Spleen (tissue), 11 donors: Measurements from ENCODE around the gene APOBEC3B. TPM values are rescaled to one million over a fixed set of nuclear protein-coding genes. Genes with fewer than 3 reads are reported as not detected.
"Not testable (repeated sequence)": the region's sequence is repeated elsewhere in the genome, so short reads cannot be mapped to it uniquely, and the experiment has no call there.

Source experiments
- DNase-seq: peaks from one replicate; pipeline ENCODE4 v3.0.0-alpha.2; 2020
- H3K27ac ChIP-seq, 8 donors: fragments of 200-600 bp; sonication (generic) in 7 of 8; 1 replicate in 4 of 8; 2 replicates in 4 of 8; pipeline versions ENCODE4 v1.5.0 to v1.8.0; 2016 to 2021; ENCODE audit warnings: inconsistent platforms in 4 of 8, mild to moderate bottlenecking in 4 of 8, moderate library complexity in 1 of 8
- H3K27me3 ChIP-seq, 7 donors: fragments of 200-600 bp; sonication (generic) in 6 of 7; replicated peaks in 1 of 7; 1 replicate in 4 of 7; 2 replicates in 3 of 7; pipeline versions ENCODE4 v1.5.0 to v1.8.0; 2016 to 2021; ENCODE audit warnings: inconsistent platforms in 3 of 7, mild to moderate bottlenecking in 1 of 7
- H3K36me3 ChIP-seq, 6 donors: fragments of 200-600 bp; sonication (generic) in 5 of 6; 1 replicate in 4 of 6; 2 replicates in 2 of 6; pipeline versions ENCODE4 v1.5.0 to v1.8.0; 2016 to 2021; ENCODE audit warnings: inconsistent platforms in 2 of 6
- H3K4me1 ChIP-seq, 6 donors: fragments of 200-600 bp; sonication (generic) in 5 of 6; 1 replicate in 3 of 6; 2 replicates in 3 of 6; pipeline versions ENCODE4 v1.5.0 to v1.8.0; 2016 to 2021; ENCODE audit warnings: inconsistent platforms in 3 of 6
- H3K4me3 ChIP-seq, 8 donors: fragments of 200-600 bp; sonication (generic) in 7 of 8; 1 replicate in 4 of 8; 2 replicates in 4 of 8; pipeline versions ENCODE4 v1.5.0 to v1.8.0; 2016 to 2021; ENCODE audit warnings: inconsistent platforms in 4 of 8, mild to moderate bottlenecking in 4 of 8, moderate library complexity in 2 of 8
- H3K9me3 ChIP-seq, 8 donors: fragments of 200-600 bp; sonication (generic) in 7 of 8; 1 replicate in 4 of 8; 2 replicates in 4 of 8; pipeline versions ENCODE4 v1.5.0 to v1.8.0; 2016 to 2021; ENCODE audit warnings: inconsistent platforms in 4 of 8
- POLR2A ChIP-seq, 3 donors: fragments of 450-650 bp; IDR thresholded peaks; one replicate each; pipeline ENCODE4 v1.5.1; 2017; ENCODE audit warnings: antibody characterized with exemption in 3 of 3, mild to moderate bottlenecking in 1 of 3
- POLR2AphosphoS5 ChIP-seq, 3 donors: sonication (generic); formaldehyde crosslinking; IDR thresholded peaks; one replicate each; pipeline ENCODE4 v1.5.1; 2017; ENCODE audit warnings: antibody characterized with exemption in 3 of 3
- WGBS, 5 donors: extraction: QIAGEN DNeasy Blood & Tissue Kit in 3 of 5; methylation state at CpG; one replicate each; pipeline versions ENCODE4 v1.1.5 to v1.1.7; 2013 to 2018; 5-methylcytosine and 5-hydroxymethylcytosine counted together
- intact Hi-C: fragments of 100-400 bp; cut with DNase I; formaldehyde crosslinking; loops from one replicate; pipeline ENCODE4 v1.15.0; 2023; ENCODE audit warnings: low total_unique reads
- polyA plus RNA-seq, 3 donors: library from polyadenylated mRNA; stranded (reverse); fragments of 200-250 nt; gene quantifications; one replicate each; pipeline ENCODE4 v1.2.1, GENCODE V29; 2013
- total RNA-seq, 7 donors: library from RNA; depleted of rRNA in 3 of 7; stranded (reverse); fragments of >200 nt in 3 of 7; fragmentation: NEBNext Ultra II Directional in 4 of 7; extraction: Animal tissue kit (Norgen Biotek cat#: 25700) in 4 of 7; gene quantifications; one replicate each; pipeline versions ENCODE4 v1.1.0 to v1.2.1, GENCODE V29; 2016 to 2021
- TF ChIP-seq, protein P1 (sequence below), 11 experiments: fragments of 200-600 bp in 7 of 11; fragments of 450-650 bp in 4 of 11; sonication (generic) in 4 of 11; IDR thresholded peaks in 8 of 11; conservative IDR thresholded peaks in 3 of 11; 1 replicate in 7 of 11; 2 replicates in 4 of 11; pipeline versions ENCODE4 v1.4.0 to v1.8.0; 2016 to 2021; ENCODE audit warnings: antibody characterized with exemption in 11 of 11, inconsistent platforms in 4 of 11, mild to moderate bottlenecking in 1 of 11
- donor health status: healthy with polysubstance abuse.
- donor health status: DM: no; HTN: no; CAD: no; lungs with moderate emphysema.
- donor health status: DM: no; HTN: no; CAD: no.
- donor health status: Bipolar disorder and iron deficiency.
- donor health status: healthy.
- donor health status: DM: no; HTN: no; CAD: no.
- donor health status: DM: yes; HTN: yes; CAD: no.

The APOBEC3B gene
- total and polyA plus RNA-seq, 10 donors = 1.2 to 14.0 (median 4.3) TPM; not detected in 1

- intact Hi-C loops = no loop called here
- H3K27me3 ChIP-seq = peaks cover 0 to 27% (median 0%) of the 10 kb centered on the region in 7 donors
- no peaks in the 10 kb centered on the region for H3K9me3 ChIP-seq
- no peak overlapping the region for H3K27ac ChIP-seq
- no peaks in the 10 kb centered on the region for H3K36me3 ChIP-seq
- WGBS, 5 donors = 87 to 92% (median 90%) methylated on average over 18 of the region's 18 CpGs; no CpG with 5 or more reads in 1 of the 5 donors
- no peak overlapping the region for H3K4me3 ChIP-seq
- peaks cover 0 to 24% (median 6%) of the 10 kb centered on the region in 6 donors for H3K4me1 ChIP-seq
- no peak for DNase-seq
- TF ChIP-seq POLR2A (IDR thresholded peaks at IDR 0.05) = no peak
- TF ChIP-seq, protein P1, sequence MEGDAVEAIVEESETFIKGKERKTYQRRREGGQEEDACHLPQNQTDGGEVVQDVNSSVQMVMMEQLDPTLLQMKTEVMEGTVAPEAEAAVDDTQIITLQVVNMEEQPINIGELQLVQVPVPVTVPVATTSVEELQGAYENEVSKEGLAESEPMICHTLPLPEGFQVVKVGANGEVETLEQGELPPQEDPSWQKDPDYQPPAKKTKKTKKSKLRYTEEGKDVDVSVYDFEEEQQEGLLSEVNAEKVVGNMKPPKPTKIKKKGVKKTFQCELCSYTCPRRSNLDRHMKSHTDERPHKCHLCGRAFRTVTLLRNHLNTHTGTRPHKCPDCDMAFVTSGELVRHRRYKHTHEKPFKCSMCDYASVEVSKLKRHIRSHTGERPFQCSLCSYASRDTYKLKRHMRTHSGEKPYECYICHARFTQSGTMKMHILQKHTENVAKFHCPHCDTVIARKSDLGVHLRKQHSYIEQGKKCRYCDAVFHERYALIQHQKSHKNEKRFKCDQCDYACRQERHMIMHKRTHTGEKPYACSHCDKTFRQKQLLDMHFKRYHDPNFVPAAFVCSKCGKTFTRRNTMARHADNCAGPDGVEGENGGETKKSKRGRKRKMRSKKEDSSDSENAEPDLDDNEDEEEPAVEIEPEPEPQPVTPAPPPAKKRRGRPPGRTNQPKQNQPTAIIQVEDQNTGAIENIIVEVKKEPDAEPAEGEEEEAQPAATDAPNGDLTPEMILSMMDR (IDR thresholded peaks at IDR 0.05 in 8 of 11, conservative IDR thresholded peaks at IDR 0.05 in 3 of 11) = no peak
- TF ChIP-seq POLR2AphosphoS5 (IDR thresholded peaks at IDR 0.05) = no peak
Measured at GRCh38 chr22:38974170-38974825, 7.8 kb upstream of the APOBEC3B start.

GRCh38 chr22:38974826-38975175 lies 7.3 kb upstream of the APOBEC3B start:
- peaks cover 0 to 24% (median 6%) of the 10 kb centered on the region in 6 donors for H3K4me1 ChIP-seq
- intact Hi-C loops = no loop called here
- no peak overlapping the region for H3K4me3 ChIP-seq
- WGBS, 5 donors = 87 to 98% (median 90%) methylated on average over 7 of the region's 7 CpGs; no CpG with 5 or more reads in 1 of the 5 donors
- no peak for DNase-seq
- peaks cover 0 to 23% (median 0%) of the 10 kb centered on the region in 7 donors for H3K27me3 ChIP-seq
- no peaks in the 10 kb centered on the region for H3K9me3 ChIP-seq
- TF ChIP-seq, protein P1 (IDR thresholded peaks at IDR 0.05 in 8 of 11, conservative IDR thresholded peaks at IDR 0.05 in 3 of 11) = no peak
- TF ChIP-seq POLR2A (IDR thresholded peaks at IDR 0.05) (no peak), POLR2AphosphoS5 (IDR thresholded peaks at IDR 0.05) (no peak)
- no peak overlapping the region for H3K27ac ChIP-seq
- H3K36me3 ChIP-seq = no peaks in the 10 kb centered on the region

DNA sequence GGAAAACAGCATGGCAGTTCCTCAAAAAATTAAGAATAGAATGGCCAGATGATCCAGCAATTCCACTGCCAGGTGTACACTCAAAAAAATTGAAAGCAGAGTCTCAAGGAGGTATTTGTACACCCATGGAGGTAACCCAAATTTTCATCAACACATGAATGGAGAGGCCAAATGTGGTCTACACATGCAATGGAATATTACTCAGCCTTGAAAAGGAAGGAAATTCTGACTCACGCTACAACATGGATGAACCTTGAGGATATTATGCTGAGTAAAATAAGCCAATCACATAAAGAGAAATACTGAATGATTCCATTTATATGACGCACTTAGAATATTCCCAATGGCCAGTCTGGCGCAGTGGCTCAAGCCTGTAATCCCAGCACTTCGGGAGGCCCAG lies 4.9 kb upstream of the APOBEC3B start:
- H3K4me3 ChIP-seq, H3K9me3 ChIP-seq, DNase-seq, H3K36me3 ChIP-seq, H3K27ac ChIP-seq, intact Hi-C loops: not testable (repeated sequence)
- Histone ChIP-seq H3K4me1 (peaks cover 4 to 32% (median 21%) of the 10 kb centered on the region in 6 donors), H3K27me3 (peaks cover 0 to 11% (median 0%) of the 10 kb centered on the region in 7 donors)
- 85 to 96% (median 95%) methylated on average over 4 of the region's 4 CpGs; no CpG with 5 or more reads in 1 of the 5 donors for WGBS, 5 donors

GRCh38 chr22:38980587-38980986 lies 1.6 kb upstream of the APOBEC3B start:
- H3K36me3 ChIP-seq, intact Hi-C loops, H3K27me3 ChIP-seq, H3K4me3 ChIP-seq, DNase-seq, H3K27ac ChIP-seq: not testable (repeated sequence)
- H3K9me3 ChIP-seq = peaks cover 0 to 11% (median 0%) of the 10 kb centered on the region in 8 donors
- WGBS, 5 donors = 78 to 87% (median 81%) methylated on average over 10 of the region's 10 CpGs; no CpG with 5 or more reads in 1 of the 5 donors
- peaks cover 4 to 40% (median 23%) of the 10 kb centered on the region in 6 donors for H3K4me1 ChIP-seq
